Stimulated activated naive CD8-positive, alpha-beta T cell treated with anti-CD3 and anti-CD28 coated beads, Interleukin-15, amount 100 ng/mL, for 72 hours (primary cell): ENCODE data around the gene ACSL5.
A peak's percentile ranks its signal among the peaks of the same experiment; 100 is the strongest.
"Not testable (repeated sequence)": the region's sequence is repeated elsewhere in the genome, so short reads cannot be mapped to it uniquely, and the experiment has no call there.

Experiments
- ATAC-seq: fragments of 150-1000 bp; cut with Tn5 transposase; 2 replicates; pipeline ENCODE4 v1.10.0; 2021; ENCODE audit warnings: mild to moderate bottlenecking, moderate library complexity
- DNase-seq, 2 donors: peaks; one replicate each; pipeline ENCODE4 v3.0.0; 2021 to 2022
- H3K27ac Mint-ChIP-seq, 2 donors: one replicate each; pipeline ENCODE4 v1.8.0; 2022; ENCODE audit warnings: mild to moderate bottlenecking in 2 of 2, mixed read lengths in 2 of 2, moderate library complexity in 2 of 2
- H3K27me3 Mint-ChIP-seq: one replicate; pipeline ENCODE4 v1.8.0; 2022; ENCODE audit warnings: mixed read lengths
- H3K4me1 Mint-ChIP-seq: one replicate; pipeline ENCODE4 v1.8.0; 2022; ENCODE audit warnings: mild to moderate bottlenecking, mixed read lengths
- H3K4me3 Mint-ChIP-seq, 2 donors: one replicate each; pipeline ENCODE4 v1.8.0; 2022; ENCODE audit warnings: mild to moderate bottlenecking in 2 of 2, mixed read lengths in 2 of 2, moderate library complexity in 1 of 2
- H3K9me3 Mint-ChIP-seq, 2 donors: one replicate each; pipeline ENCODE4 v1.8.0; 2022; ENCODE audit warnings: mixed read lengths in 2 of 2

ACSL5 gene

DNA sequence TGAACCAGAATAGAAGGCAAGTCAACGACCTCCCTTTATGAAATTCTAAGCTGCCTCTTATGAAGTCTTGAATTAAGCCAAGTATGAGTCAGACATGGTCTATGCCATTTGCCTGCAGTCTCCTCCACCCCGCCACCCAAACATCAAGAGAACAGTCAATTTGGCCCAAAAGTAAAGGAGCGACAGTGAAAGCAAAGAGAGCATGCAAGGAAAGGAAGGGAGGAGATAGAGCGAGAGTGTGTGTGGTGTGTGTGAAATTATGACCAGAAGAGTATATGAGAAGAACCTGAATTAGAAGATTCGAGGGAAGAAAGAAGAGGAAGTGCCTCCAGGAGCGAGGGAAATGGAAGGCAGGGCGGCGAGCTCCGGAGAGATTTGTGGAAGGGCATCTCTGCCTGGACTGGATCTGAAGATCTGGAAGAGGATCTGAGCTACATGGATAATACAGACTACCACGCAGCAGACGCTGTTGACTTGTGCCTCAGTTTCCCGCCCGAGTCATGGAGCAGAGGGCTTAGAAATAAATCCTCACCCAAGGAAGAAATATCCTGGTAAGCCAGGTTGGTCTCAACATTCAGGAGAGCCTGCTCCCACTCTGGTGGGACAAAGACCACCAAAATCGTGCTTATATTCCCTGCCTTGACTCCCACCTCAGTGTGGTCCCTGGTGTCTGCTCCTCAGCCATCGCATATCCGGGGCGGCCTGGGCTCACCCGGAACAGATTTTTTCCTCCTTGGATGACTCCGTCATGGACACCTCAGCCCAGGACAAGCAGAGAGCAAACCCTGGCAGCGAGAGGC is 72.3 kb downstream of the ACSL5 start:
- DNase-seq, result no peak
- Mint-ChIP-seq H3K27ac (peak overlapping the region; percentile 92 to 98), H3K9me3 (no peaks in the 10 kb centered on the region), H3K27me3 (no peaks in the 10 kb centered on the region), H3K4me1 (peaks cover 48% of the 10 kb centered on the region), H3K4me3 (peak overlapping the region; percentile 81 to 97)
- peak; percentile 73 for ATAC-seq

DNA sequence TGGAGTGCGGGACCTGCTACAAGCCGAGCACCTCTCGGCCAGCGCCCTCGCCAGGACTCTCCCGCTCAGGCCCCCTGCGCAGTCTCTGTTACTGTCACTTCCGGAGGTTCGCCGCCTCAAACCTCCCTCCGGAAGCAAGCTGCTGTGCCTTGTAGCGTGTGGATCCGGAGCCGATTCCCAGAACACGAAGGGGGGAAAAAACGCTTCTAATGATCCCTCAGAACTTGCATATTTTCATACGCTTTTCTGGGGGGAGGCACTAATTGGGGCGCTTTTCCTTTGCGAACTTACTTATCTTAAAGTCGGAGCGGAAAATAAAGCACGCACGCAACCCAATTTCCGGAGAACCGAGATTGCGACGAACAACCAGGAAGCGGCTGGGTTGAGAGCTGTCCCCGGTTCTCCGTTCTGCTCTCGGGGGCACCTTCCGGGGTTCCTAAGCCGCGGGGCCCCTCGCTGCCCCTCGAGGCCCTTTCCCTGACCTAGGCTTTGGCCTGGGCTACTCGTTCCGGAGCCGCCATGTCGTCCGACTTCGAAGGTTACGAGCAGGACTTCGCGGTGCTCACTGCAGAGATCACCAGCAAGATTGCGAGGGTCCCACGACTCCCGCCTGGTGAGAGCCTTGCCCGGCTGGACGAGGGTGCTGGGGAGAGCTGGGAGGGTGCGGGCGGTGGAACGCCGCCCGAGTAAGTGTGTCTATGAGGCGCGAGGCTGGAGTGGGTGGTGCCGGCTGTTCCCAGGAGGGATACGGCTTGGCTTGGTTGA is 73.1 kb downstream of the ACSL5 start, which contains the start of the genes VTI1A and ZDHHC6:
VTI1A (plus strand) TSS at position 361 of the 765 bp plus-strand sequence; CDS start at position 520, 159 bp downstream.
ZDHHC6 (minus strand) TSS at position 60 of the 765 bp plus-strand sequence. CDS start 1,478 bp downstream, outside the sequence.
- DNase-seq (peak; percentile 81 to 84), ATAC-seq (peak; percentile 97)
- Mint-ChIP-seq H3K4me1 (peaks cover 48% of the 10 kb centered on the region), H3K9me3 (no peaks in the 10 kb centered on the region), H3K27ac (peak within 1 kb of the TSS; percentile 92 to 98), H3K27me3 (no peaks in the 10 kb centered on the region), H3K4me3 (peak within 1 kb of the TSS; percentile 81 to 97)

DNA sequence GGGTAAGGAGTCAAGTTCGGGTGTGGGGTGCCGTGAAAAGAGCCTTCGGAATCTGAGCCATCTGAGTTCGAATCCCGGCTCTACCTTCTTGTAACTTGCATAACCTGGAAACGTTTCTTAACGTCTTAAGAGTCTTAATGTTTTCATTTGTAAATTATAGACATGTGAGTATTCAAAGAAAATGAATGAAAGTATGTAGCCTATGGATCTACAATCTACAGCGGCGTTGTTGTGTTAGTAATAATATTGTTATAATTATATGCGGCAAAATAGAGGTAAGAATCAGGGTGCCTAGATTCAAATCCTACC is 73.7 kb downstream of the ACSL5 start:
- H3K9me3 Mint-ChIP-seq, result no peaks in the 10 kb centered on the region
- no peaks in the 10 kb centered on the region for H3K27me3 Mint-ChIP-seq
- H3K4me1 Mint-ChIP-seq, result peaks cover 42% of the 10 kb centered on the region
- no peak for DNase-seq
- H3K4me3 Mint-ChIP-seq, result peak overlapping the region; percentile 81 to 97
- H3K27ac Mint-ChIP-seq, result peak overlapping the region; percentile 92 to 98
- no peak for ATAC-seq

DNA sequence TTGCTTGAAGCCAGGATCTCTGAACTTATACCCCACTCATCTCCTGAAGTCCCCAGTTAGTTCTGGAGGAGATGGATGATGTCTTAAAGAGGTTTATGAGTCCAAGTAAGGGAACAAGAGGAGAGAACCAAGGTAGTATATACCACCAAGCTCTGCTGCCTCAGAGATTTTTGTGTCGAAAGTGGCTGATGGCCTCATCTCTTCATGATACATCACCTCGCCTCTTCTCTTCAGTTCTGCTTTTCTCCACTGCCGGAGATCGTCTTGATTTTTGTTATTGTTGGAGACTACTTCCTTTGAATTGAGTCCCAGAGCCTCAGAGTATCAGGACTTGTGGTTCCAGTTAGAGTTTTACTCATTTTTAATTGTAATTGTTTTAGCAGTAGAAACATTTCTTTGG is 75.0 kb downstream of the ACSL5 start:
- Mint-ChIP-seq H3K4me1 (peaks cover 34% of the 10 kb centered on the region), H3K27me3 (no peaks in the 10 kb centered on the region), H3K4me3 (peak overlapping the region; percentile 44 to 97), H3K9me3 (no peaks in the 10 kb centered on the region), H3K27ac (peak overlapping the region; percentile 37 to 67)
- DNase-seq, result no peak
- no peak for ATAC-seq

DNA sequence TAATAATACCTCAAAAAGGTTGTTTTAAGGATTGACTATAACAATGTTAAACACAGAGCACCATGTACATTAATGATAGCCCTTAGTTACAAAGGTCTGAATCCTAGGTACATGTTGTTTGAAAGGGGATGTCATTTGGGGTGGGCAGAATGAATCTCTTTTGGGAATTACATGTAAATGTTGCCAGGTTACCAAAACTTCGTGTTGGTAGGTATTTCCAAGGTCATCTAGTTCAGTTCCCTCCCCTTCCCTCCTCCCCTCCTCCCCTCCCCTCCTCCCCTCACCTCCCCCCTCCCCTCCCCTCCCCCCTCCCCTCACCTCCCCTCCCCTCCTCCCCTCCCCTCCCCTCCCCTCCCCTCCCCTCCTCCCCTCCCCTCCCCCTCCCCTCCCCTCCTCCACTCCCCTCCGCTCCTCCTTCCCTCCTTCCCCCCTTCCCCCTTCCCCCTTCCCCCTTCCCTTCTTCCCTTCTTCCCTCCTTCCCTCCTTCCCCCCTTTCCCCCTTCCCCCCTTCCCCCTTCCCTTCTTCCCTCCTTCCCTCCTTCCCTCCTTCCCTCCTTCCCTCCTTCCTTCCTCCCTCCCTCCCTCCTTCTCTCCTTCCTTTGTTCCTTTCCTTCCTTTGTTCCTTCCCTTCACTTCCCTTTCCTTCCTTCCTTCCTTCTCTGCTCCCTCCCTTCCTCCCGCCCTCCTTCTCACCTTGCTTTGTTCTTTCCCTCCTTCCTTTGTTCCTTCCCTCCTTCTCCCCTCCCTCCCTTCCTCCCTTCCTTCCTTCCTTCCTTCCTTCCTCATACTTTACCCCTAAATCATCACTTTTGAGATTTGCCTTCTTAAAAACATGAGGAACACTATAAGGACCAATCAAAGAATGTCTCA is 81.2 kb downstream of the ACSL5 start:
- Mint-ChIP-seq H3K4me1 (peaks cover 29% of the 10 kb centered on the region), H3K27me3 (no peaks in the 10 kb centered on the region), H3K9me3 (no peaks in the 10 kb centered on the region), H3K4me3 (peak overlapping the region; percentile 31 to 45), H3K27ac (peak overlapping the region; percentile 96 to 99)
- DNase-seq (no peak), ATAC-seq (no peak)

DNA sequence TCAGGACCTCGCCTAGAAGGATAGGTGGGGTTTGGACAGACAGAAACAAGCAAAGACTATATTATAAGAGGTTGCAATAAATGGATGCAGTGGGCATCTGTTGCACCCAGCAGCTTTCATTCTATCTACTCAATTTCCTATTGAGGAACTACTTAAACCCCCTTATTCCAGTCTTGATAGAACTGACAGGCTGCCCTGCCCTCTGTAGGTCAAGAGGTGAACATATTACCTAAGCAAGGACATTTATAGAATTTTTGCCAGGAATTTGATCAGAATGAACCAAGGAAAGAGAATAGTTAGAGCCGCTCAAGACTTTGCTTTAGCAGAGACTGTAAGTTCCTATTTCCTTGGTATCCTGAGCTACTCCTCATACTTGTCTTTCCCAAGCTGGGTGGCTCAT is 82.6 kb downstream of the ACSL5 start:
- ATAC-seq (no peak), DNase-seq (no peak)
- H3K4me1 Mint-ChIP-seq, result peaks cover 33% of the 10 kb centered on the region
- no peaks in the 10 kb centered on the region for H3K27me3 Mint-ChIP-seq
- H3K27ac Mint-ChIP-seq, result peak overlapping the region; percentile 67 to 99
- no peaks in the 10 kb centered on the region for H3K9me3 Mint-ChIP-seq
- H3K4me3 Mint-ChIP-seq, result no peak overlapping the region

DNA sequence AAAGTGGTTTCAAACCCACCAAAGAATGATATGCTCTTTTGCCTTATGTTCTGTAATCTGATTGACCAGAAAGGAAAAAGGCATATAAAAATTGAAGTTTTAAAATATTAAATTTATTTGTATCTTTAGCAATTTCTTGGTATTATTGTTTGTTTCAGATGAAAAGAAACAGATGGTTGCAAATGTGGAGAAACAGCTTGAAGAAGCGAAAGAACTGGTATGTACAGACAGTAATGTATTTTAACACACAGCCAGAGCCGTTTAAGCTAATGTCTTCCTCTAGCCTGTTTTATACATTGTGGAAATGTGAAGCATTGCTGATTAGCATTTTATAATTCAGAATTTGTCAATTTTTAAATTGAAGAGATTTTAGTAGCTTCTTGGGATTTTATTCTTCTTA is 86.5 kb downstream of the ACSL5 start:
- Mint-ChIP-seq H3K27ac (peak overlapping the region; percentile 99 to 100), H3K9me3 (peaks cover 0 to 3% of the 10 kb centered on the region in 2 donors), H3K4me1 (peaks cover 41% of the 10 kb centered on the region), H3K4me3 (peak overlapping the region in 1 of 2 donors; percentile 43), H3K27me3 (no peaks in the 10 kb centered on the region)
- no peak for ATAC-seq
- DNase-seq, result no peak

DNA sequence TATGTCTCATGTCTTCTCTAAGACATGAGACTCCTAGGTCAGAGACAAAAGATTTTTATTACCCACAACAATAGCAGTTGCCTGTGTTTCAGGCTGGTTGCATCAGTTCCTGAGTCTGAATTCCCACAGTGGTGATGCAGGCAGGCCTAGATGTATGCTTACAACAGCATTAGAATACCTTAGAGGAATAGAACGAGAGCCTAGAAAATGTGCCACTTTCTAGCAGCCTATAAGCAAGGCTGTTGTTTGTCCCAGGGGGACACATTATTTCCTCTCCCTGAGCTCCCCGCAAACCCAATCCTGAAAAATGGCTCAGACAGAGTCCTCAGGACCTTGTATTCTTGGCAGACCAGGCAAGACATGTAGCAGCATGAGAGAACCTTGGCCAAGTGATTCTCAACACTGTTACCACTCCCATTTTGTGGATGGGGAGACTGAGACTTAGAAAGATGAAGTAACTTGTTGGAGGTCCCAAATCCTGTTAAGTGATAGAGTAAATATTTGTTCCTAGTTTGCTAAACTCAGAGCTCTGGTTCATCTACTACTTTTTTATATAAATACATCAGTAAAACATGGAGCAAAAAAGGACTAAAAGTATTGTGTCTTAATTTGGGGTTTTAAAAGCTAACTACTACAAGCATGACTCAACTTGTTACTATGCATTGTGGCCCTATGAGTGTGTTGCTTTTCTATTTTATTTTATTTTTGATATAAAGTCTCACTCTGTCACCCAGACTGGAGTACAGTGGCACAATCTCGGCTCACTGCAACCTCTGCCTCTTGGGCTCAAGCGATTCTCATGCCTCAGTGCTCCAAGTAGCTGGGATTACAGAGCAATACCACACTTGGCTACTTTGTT is 87.3 kb downstream of the ACSL5 start:
- peak; percentile 68 to 88 for DNase-seq
- Mint-ChIP-seq H3K27ac (peak overlapping the region; percentile 99 to 100), H3K4me1 (peaks cover 37% of the 10 kb centered on the region), H3K4me3 (peak overlapping the region; percentile 41 to 43), H3K27me3 (no peaks in the 10 kb centered on the region), H3K9me3 (peaks cover 0 to 6% of the 10 kb centered on the region in 2 donors)
- ATAC-seq, result peak; percentile 98

DNA sequence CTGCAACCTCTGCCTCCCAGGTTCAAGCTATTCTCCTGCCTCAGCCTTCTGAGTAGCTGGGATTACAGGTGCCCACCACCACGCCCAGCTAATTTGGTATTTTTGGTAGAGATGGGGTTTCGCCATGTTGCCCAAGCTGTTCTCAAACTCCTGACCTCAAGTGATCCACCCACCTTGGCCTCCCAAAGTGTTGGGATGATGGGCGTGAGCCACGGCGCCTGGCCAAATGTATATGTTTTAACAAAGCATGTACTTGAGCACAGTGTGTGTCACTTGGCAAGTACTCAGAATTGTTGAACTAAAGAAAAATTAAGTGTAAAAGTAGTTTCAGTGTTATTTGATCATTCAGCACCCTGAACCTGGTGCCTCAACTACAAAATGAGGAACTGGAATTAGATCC is 90.2 kb downstream of the ACSL5 start:
- not testable (repeated sequence) for H3K27me3 Mint-ChIP-seq, H3K9me3 Mint-ChIP-seq, ATAC-seq, H3K4me3 Mint-ChIP-seq, DNase-seq
- peaks cover 28% of the 10 kb centered on the region for H3K4me1 Mint-ChIP-seq
- peak overlapping the region in 1 of 2 donors; percentile 52 for H3K27ac Mint-ChIP-seq

DNA sequence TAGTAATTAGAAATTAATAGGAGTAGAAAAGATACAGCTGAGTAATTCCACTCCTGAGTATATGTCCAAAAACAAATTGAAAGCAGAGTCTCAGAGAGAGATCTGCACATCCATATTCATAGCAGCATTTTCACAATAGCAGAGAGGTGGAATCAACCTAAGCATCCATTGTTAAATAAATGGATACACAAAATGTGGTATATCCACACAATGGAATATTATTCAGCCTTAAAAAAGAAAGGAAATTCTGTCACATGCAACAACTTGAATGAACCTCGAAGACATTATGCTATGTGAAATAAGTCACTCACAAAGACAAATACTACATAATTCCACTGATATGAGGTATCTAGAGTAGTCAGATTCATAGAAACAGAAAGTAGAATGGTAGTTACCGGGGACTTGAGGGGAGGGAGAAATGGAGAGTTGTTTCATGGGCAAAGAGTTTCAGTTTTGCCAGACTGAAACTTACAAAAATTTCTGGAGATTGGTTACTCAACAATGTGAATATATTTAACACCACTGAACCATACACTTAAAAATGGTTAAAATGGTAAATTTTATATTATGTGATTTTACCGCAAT is 91.5 kb downstream of the ACSL5 start:
- Mint-ChIP-seq H3K27ac (peak overlapping the region; percentile 49 to 84), H3K9me3 (peaks cover 0 to 6% of the 10 kb centered on the region in 2 donors), H3K27me3 (no peaks in the 10 kb centered on the region), H3K4me3 (no peak overlapping the region), H3K4me1 (peaks cover 29% of the 10 kb centered on the region)
- DNase-seq (no peak), ATAC-seq (peak; percentile 65)

DNA sequence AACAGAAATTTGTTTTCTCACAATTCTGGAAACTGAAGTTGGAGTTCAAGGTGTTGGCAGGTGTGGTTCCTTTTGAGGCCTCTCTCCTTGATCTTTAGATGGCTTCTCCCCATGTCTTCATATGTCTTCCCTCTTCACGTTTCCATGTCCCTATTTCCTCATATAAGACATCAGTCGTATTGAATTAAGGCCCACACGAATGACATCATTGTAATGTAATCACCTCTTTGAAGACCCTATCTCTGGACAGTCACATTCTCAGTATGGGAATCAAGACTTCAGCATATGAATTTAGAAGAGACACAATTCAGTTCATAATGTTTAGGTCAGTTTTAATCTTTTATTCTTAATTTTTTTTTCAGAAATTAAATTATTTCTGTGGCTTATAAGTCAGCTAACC is 92.9 kb downstream of the ACSL5 start:
- H3K4me3 Mint-ChIP-seq, result no peak overlapping the region
- peaks cover 0 to 6% of the 10 kb centered on the region in 2 donors for H3K9me3 Mint-ChIP-seq
- peak overlapping the region in 1 of 2 donors; percentile 44 for H3K27ac Mint-ChIP-seq
- H3K27me3 Mint-ChIP-seq, result no peaks in the 10 kb centered on the region
- no peak for ATAC-seq
- H3K4me1 Mint-ChIP-seq, result peaks cover 26% of the 10 kb centered on the region
- no peak for DNase-seq

DNA sequence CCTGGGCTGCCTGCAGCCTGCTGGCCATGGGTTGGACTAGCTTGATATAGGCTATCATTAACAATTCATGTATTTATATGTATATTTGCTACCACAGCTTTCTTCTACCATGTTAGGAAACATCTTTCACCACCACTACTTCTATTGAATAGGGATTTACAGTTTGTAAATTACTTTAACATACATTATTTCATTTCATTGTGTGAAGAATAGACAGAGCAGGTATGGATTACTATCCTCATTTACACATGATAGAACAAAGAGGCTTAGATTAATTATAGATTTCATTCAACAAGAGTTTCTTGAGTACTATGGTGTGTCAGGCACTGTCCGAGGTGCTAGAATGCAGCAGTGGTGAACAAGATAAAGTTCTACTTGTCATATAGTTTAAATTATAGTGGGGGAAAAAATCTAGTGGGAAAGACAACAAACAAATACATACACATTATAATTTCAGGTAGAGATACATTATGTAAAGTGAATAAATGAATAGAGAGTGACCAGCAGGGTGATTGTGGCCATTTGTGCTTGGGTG is 93.7 kb downstream of the ACSL5 start:
- Mint-ChIP-seq H3K9me3 (peaks cover 0 to 6% of the 10 kb centered on the region in 2 donors), H3K4me1 (peaks cover 27% of the 10 kb centered on the region), H3K27me3 (no peaks in the 10 kb centered on the region), H3K4me3 (no peak overlapping the region), H3K27ac (no peak overlapping the region)
- DNase-seq (no peak), ATAC-seq (no peak)

DNA sequence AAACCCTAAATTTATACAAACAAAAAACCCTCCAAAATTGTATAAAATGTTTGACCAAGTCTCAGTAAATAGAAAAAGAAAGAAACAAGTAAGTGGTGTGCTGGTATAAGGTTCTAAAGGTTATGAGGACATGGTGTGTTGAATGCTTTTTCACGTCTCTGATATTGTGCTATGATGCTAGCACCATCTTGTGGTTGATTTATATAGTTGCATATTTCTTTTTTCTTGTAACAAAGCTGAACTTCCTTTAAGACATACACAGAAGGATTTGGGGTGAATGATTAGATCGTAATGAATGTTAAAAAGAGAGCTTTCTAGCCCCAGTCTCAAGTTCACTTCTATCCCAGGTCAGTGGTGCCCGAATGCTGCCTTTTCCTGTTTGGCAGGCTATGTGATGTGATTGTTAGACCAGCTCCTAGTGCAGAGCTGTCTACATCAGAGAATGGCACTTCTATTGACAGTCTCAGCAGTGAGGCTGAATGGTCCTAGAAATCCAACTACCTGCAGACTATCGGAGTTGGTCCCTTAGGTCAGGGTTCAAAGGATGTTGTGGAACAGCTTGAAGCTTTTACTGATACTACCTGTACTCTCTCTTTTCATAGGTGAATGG is 98.1 kb downstream of the ACSL5 start:
- no peaks in the 10 kb centered on the region for H3K27me3 Mint-ChIP-seq
- peak in 1 of 2 donors; percentile 9 for DNase-seq
- no peak overlapping the region for H3K27ac Mint-ChIP-seq
- H3K4me1 Mint-ChIP-seq, result peaks cover 20% of the 10 kb centered on the region
- H3K4me3 Mint-ChIP-seq, result no peak overlapping the region
- H3K9me3 Mint-ChIP-seq, result no peaks in the 10 kb centered on the region
- peak; percentile 73 for ATAC-seq
